ENCODE measurements around the gene LRRC4C. TPM values are rescaled to one million over a fixed set of nuclear protein-coding genes. Genes with fewer than 3 reads are reported as not detected.
"Not testable (repeated sequence)": the region's sequence is repeated elsewhere in the genome, so short reads cannot be mapped to it uniquely, and the experiment has no call there.

The LRRC4C gene
- polyA plus RNA-seq, 4 donors: 1.4 to 1.6 TPM; not detected in 2

GRCh38 chr11:40544162-40544561 is 915.3 kb downstream of the LRRC4C start:
- FAIRE-seq: no peak
- DNase-seq: no peak
- H3K27me3 ChIP-seq (ENCODE audit: control insufficient read depth in 3 of 3, insufficient read depth in 3 of 3, low read length in 3 of 3): no peaks in the 10 kb centered on the region
- WGBS, 3 donors: 53 to 64% (median 55%) methylated on average over 3 of the region's 3 CpGs
- no peaks in the 10 kb centered on the region for H3K4me1 ChIP-seq (ENCODE audit: control insufficient read depth in 3 of 3, insufficient read depth in 2 of 3, low read depth in 1 of 3, low read length in 2 of 3)
- H3K27ac ChIP-seq (ENCODE audit: low read depth in 1 of 3, low read length in 2 of 3): no peak overlapping the region
- H3K36me3 ChIP-seq (ENCODE audit: control insufficient read depth in 3 of 3, insufficient read depth in 2 of 3, low read depth in 1 of 3, low read length in 3 of 3): no peaks in the 10 kb centered on the region
- no peaks in the 10 kb centered on the region for H3K9me3 ChIP-seq (ENCODE audit: control insufficient read depth in 2 of 2, insufficient read depth in 1 of 2, low read depth in 1 of 2, low read length in 1 of 2)
- H3K4me3 ChIP-seq (ENCODE audit: low read depth in 1 of 3, low read length in 3 of 3): no peak overlapping the region

- FAIRE-seq (no peak), DNase-seq (no peak)
- Histone ChIP-seq H3K27ac (ENCODE audit: low read depth in 1 of 3, low read length in 2 of 3) (no peak overlapping the region), H3K4me3 (ENCODE audit: low read depth in 1 of 3, low read length in 3 of 3) (no peak overlapping the region), H3K4me1 (ENCODE audit: control insufficient read depth in 3 of 3, insufficient read depth in 2 of 3, low read depth in 1 of 3, low read length in 2 of 3) (no peaks in the 10 kb centered on the region), H3K27me3 (ENCODE audit: control insufficient read depth in 3 of 3, insufficient read depth in 3 of 3, low read length in 3 of 3) (no peaks in the 10 kb centered on the region), H3K9me3 (ENCODE audit: control insufficient read depth in 2 of 2, insufficient read depth in 1 of 2, low read depth in 1 of 2, low read length in 1 of 2) (no peaks in the 10 kb centered on the region), H3K36me3 (ENCODE audit: control insufficient read depth in 3 of 3, insufficient read depth in 2 of 3, low read depth in 1 of 3, low read length in 3 of 3) (no peaks in the 10 kb centered on the region)
- WGBS, 3 donors: 55 to 59% (median 56%) methylated on average over 1 of the region's 1 CpG
Measured at GRCh38 chr11:40542821-40543220, 916.6 kb downstream of the LRRC4C start.

GRCh38 chr11:40537734-40538133 is 921.7 kb downstream of the LRRC4C start:
- Histone ChIP-seq H3K9me3 (ENCODE audit: control insufficient read depth in 2 of 2, insufficient read depth in 1 of 2, low read depth in 1 of 2, low read length in 1 of 2) (no peaks in the 10 kb centered on the region), H3K4me1 (ENCODE audit: control insufficient read depth in 3 of 3, insufficient read depth in 2 of 3, low read depth in 1 of 3, low read length in 2 of 3) (no peaks in the 10 kb centered on the region), H3K36me3 (ENCODE audit: control insufficient read depth in 3 of 3, insufficient read depth in 2 of 3, low read depth in 1 of 3, low read length in 3 of 3) (no peaks in the 10 kb centered on the region), H3K4me3 (ENCODE audit: low read depth in 1 of 3, low read length in 3 of 3) (no peak overlapping the region), H3K27me3 (ENCODE audit: control insufficient read depth in 3 of 3, insufficient read depth in 3 of 3, low read length in 3 of 3) (no peaks in the 10 kb centered on the region), H3K27ac (ENCODE audit: low read depth in 1 of 3, low read length in 2 of 3) (no peak overlapping the region)
- no peak for DNase-seq
- FAIRE-seq: no peak
- WGBS, 3 donors: 72 to 90% (median 78%) methylated on average over 3 of the region's 3 CpGs

- not testable (repeated sequence) for H3K4me3 ChIP-seq (ENCODE audit: low read depth in 1 of 3, low read length in 3 of 3); H3K9me3 ChIP-seq (ENCODE audit: control insufficient read depth in 2 of 2, insufficient read depth in 1 of 2, low read depth in 1 of 2, low read length in 1 of 2); DNase-seq; H3K36me3 ChIP-seq (ENCODE audit: control insufficient read depth in 3 of 3, insufficient read depth in 2 of 3, low read depth in 1 of 3, low read length in 3 of 3); H3K27me3 ChIP-seq (ENCODE audit: control insufficient read depth in 3 of 3, insufficient read depth in 3 of 3, low read length in 3 of 3); FAIRE-seq; H3K4me1 ChIP-seq (ENCODE audit: control insufficient read depth in 3 of 3, insufficient read depth in 2 of 3, low read depth in 1 of 3, low read length in 2 of 3); H3K27ac ChIP-seq (ENCODE audit: low read depth in 1 of 3, low read length in 2 of 3)
- 80 to 91% (median 80%) methylated on average over 6 of the region's 6 CpGs for WGBS, 3 donors
Measured at GRCh38 chr11:40522080-40522479, 937.4 kb downstream of the LRRC4C start.

- Histone ChIP-seq H3K4me1 (ENCODE audit: control insufficient read depth in 3 of 3, insufficient read depth in 2 of 3, low read depth in 1 of 3, low read length in 2 of 3) (no peaks in the 10 kb centered on the region), H3K27ac (ENCODE audit: low read depth in 1 of 3, low read length in 2 of 3) (no peak overlapping the region), H3K4me3 (ENCODE audit: low read depth in 1 of 3, low read length in 3 of 3) (no peak overlapping the region), H3K9me3 (ENCODE audit: control insufficient read depth in 2 of 2, insufficient read depth in 1 of 2, low read depth in 1 of 2, low read length in 1 of 2) (no peaks in the 10 kb centered on the region), H3K36me3 (ENCODE audit: control insufficient read depth in 3 of 3, insufficient read depth in 2 of 3, low read depth in 1 of 3, low read length in 3 of 3) (no peaks in the 10 kb centered on the region), H3K27me3 (ENCODE audit: control insufficient read depth in 3 of 3, insufficient read depth in 3 of 3, low read length in 3 of 3) (no peaks in the 10 kb centered on the region)
- DNase-seq: no peak
- FAIRE-seq: no peak
- 82 to 94% (median 87%) methylated on average over 3 of the region's 3 CpGs for WGBS, 3 donors
Measured at GRCh38 chr11:40517122-40517521, 942.3 kb downstream of the LRRC4C start.

GRCh38 chr11:40514124-40514523 is 945.3 kb downstream of the LRRC4C start:
- Histone ChIP-seq H3K27me3 (ENCODE audit: control insufficient read depth in 3 of 3, insufficient read depth in 3 of 3, low read length in 3 of 3) (no peaks in the 10 kb centered on the region), H3K27ac (ENCODE audit: low read depth in 1 of 3, low read length in 2 of 3) (no peak overlapping the region), H3K4me1 (ENCODE audit: control insufficient read depth in 3 of 3, insufficient read depth in 2 of 3, low read depth in 1 of 3, low read length in 2 of 3) (no peaks in the 10 kb centered on the region), H3K9me3 (ENCODE audit: control insufficient read depth in 2 of 2, insufficient read depth in 1 of 2, low read depth in 1 of 2, low read length in 1 of 2) (no peaks in the 10 kb centered on the region), H3K4me3 (ENCODE audit: low read depth in 1 of 3, low read length in 3 of 3) (no peak overlapping the region), H3K36me3 (ENCODE audit: control insufficient read depth in 3 of 3, insufficient read depth in 2 of 3, low read depth in 1 of 3, low read length in 3 of 3) (no peaks in the 10 kb centered on the region)
- no peak for FAIRE-seq
- peak in 1 of 2 donors; percentile 2 for DNase-seq
- WGBS, 3 donors: 13 to 43% (median 33%) methylated on average over 1 of the region's 1 CpG

GRCh38 chr11:40513281-40513680 is 946.2 kb downstream of the LRRC4C start:
- H3K4me3 ChIP-seq (ENCODE audit: low read depth in 1 of 3, low read length in 3 of 3): no peak overlapping the region

GRCh38 chr11:40508303-40508702 is 951.1 kb downstream of the LRRC4C start:
- no peak overlapping the region for H3K27ac ChIP-seq (ENCODE audit: low read depth in 1 of 3, low read length in 2 of 3)
- no peaks in the 10 kb centered on the region for H3K9me3 ChIP-seq (ENCODE audit: control insufficient read depth in 2 of 2, insufficient read depth in 1 of 2, low read depth in 1 of 2, low read length in 1 of 2)
- FAIRE-seq (no peak), DNase-seq (no peak)
- H3K27me3 ChIP-seq (ENCODE audit: control insufficient read depth in 3 of 3, insufficient read depth in 3 of 3, low read length in 3 of 3): no peaks in the 10 kb centered on the region
- H3K4me1 ChIP-seq (ENCODE audit: control insufficient read depth in 3 of 3, insufficient read depth in 2 of 3, low read depth in 1 of 3, low read length in 2 of 3): no peaks in the 10 kb centered on the region
- no peak overlapping the region for H3K4me3 ChIP-seq (ENCODE audit: low read depth in 1 of 3, low read length in 3 of 3)
- H3K36me3 ChIP-seq (ENCODE audit: control insufficient read depth in 3 of 3, insufficient read depth in 2 of 3, low read depth in 1 of 3, low read length in 3 of 3): no peaks in the 10 kb centered on the region

More at GRCh38 chr11:40513281-40513680, 946.2 kb downstream of the LRRC4C start:
- DNase-seq: no peak
- no peaks in the 10 kb centered on the region for H3K9me3 ChIP-seq (ENCODE audit: control insufficient read depth in 2 of 2, insufficient read depth in 1 of 2, low read depth in 1 of 2, low read length in 1 of 2)
- H3K36me3 ChIP-seq (ENCODE audit: control insufficient read depth in 3 of 3, insufficient read depth in 2 of 3, low read depth in 1 of 3, low read length in 3 of 3): no peaks in the 10 kb centered on the region
- H3K27ac ChIP-seq (ENCODE audit: low read depth in 1 of 3, low read length in 2 of 3): no peak overlapping the region
- no peaks in the 10 kb centered on the region for H3K4me1 ChIP-seq (ENCODE audit: control insufficient read depth in 3 of 3, insufficient read depth in 2 of 3, low read depth in 1 of 3, low read length in 2 of 3)
- no peaks in the 10 kb centered on the region for H3K27me3 ChIP-seq (ENCODE audit: control insufficient read depth in 3 of 3, insufficient read depth in 3 of 3, low read length in 3 of 3)
- FAIRE-seq: no peak

GRCh38 chr11:40506226-40506625 is 953.2 kb downstream of the LRRC4C start:
- Histone ChIP-seq H3K4me3 (ENCODE audit: low read depth in 1 of 3, low read length in 3 of 3) (no peak overlapping the region), H3K27ac (ENCODE audit: low read depth in 1 of 3, low read length in 2 of 3) (no peak overlapping the region), H3K27me3 (ENCODE audit: control insufficient read depth in 3 of 3, insufficient read depth in 3 of 3, low read length in 3 of 3) (no peaks in the 10 kb centered on the region), H3K9me3 (ENCODE audit: control insufficient read depth in 2 of 2, insufficient read depth in 1 of 2, low read depth in 1 of 2, low read length in 1 of 2) (peaks cover 0 to 4% of the 10 kb centered on the region in 2 donors), H3K4me1 (ENCODE audit: control insufficient read depth in 3 of 3, insufficient read depth in 2 of 3, low read depth in 1 of 3, low read length in 2 of 3) (no peaks in the 10 kb centered on the region), H3K36me3 (ENCODE audit: control insufficient read depth in 3 of 3, insufficient read depth in 2 of 3, low read depth in 1 of 3, low read length in 3 of 3) (no peaks in the 10 kb centered on the region)
- FAIRE-seq (no peak), DNase-seq (no peak)
- 60 to 86% (median 80%) methylated on average over 3 of the region's 3 CpGs for WGBS, 3 donors

Measured in small intestine (tissue), 7 donors.